Stimulated activated CD8-positive, alpha-beta memory T cell treated with anti-CD3 and anti-CD28 coated beads, Interleukin-4, amount 100 ng/mL, for 1 hour (primary cell): ENCODE results near the gene TNFSF12.
A peak's percentile ranks its signal among the peaks of the same experiment; 100 is the strongest.
"Not testable (repeated sequence)": the region's sequence is repeated elsewhere in the genome, so short reads cannot be mapped to it uniquely, and the experiment has no call there.

Experiments used
- DNase-seq, 2 donors: peaks; one replicate each; pipeline ENCODE4 v3.0.0-alpha.2; 2020; ENCODE audit warnings: low read depth in 2 of 2, low spot score in 1 of 2

TNFSF12 gene

DNA sequence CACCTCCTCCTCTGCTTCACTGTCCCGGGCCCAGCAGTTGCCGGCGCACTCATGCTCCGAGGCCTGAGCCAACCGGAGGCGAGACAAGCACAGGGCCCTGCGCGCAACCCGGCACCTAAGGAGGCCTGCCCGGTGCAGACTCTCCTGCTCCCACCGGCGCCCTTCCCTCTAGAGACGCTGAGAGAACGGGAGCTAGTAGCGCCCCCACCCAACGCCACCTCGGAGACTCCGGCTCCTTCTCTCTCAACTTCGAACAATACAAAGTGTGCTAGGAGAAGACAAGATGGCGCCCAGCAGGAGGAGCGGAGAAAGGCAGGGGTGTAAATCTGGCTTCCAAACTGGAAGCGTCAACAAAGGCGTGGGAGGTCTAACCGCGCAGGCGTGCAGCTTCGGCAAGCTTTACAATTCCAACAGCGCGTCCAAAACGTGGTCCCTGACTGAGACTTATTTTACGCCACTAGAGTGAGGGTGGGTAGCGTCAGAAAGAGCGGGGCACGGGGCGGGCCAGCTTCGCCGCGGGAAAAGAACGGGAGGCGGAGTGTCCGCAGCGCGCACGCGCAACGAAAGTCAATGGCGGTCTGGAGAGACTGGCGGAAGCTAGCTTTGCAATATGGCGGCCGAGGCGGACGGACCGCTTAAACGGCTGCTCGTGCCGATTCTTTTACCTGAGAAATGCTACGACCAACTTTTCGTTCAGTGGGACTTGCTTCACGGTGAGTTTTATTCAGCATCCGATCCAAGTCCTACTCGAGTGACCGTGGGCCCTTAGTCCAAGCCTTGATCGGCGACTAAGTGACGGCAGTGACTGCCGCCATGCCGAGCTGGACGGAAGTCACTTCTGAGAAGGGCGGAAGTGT lies 34.6 kb downstream of the TNFSF12 start, which contains the start of gene MPDU1:
TSS of gene MPDU1 (plus strand) at position 600 of the 857 bp plus-strand sequence. CDS start at position 611, 11 bp downstream.
- DNase-seq: peak; percentile 86 to 89

DNA sequence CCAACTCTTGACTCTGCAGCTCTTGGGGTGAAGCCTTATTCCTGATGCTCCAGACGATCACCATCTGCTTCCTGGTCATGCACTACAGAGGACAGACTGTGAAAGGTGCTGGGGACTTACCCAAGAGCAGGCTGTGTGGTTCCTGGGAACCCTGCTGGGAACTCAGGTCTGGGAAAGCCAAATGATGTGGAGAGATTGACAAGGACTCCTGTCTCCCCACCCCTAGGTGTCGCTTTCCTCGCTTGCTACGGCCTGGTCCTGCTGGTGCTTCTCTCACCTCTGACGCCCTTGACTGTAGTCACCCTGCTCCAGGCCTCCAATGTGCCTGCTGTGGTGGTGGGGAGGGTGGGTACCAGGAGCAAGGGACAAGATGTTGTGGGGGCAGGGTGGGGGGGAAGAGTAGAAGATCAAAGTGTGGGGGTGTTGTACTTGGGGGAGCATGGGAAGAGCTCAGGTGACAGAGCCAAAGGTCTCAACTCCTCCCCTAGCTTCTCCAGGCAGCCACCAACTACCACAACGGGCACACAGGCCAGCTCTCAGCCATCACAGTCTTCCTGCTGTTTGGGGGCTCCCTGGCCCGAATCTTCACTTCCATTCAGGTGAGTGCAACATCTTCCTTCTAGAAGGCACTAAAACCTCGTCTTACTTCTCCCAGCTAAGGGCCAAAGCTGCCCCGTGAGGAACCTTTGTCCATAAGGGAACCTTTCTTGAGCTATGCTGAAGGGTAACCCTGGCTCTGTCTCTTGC lies 38.0 kb downstream of the TNFSF12 start:
- DNase-seq: no peak

GRCh38 chr17:7587420-7588151 lies 38.7 kb downstream of the TNFSF12 start:
- DNase-seq: no peak

DNA sequence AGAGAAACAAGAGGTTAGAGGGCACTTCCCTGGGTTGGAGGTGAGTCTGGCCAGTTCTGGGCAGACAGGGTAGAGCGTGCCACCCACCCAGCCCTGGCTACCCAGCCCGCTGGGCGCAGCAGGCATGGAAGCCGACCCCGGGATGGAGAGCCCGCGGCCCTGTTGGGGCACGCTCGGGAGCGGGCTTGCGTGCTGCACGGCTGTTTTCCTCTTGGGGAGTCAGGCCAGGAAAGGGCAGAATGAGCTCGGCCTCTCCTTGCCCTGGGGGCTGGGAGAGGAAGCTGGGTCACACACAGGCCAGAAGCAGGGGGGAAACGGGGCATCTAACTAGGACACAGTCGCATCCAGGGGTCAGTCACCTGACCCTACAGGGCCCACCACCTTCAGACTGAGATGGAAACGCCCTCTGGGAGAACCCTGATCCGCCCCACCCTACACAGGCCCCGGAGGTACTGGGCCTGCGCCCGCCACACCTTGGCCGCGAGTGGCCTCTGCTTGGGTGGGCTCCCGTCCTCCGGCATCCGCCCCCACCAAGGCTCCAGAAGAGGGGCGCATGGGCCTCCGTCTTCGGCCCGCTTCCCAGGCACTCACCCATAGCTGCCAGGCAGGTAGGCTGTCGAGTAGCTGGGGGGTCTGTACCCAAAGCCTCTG lies 39.8 kb downstream of the TNFSF12 start:
- DNase-seq: no peak

GRCh38 chr17:7589204-7589868 lies 40.5 kb downstream of the TNFSF12 start:
- peak in 1 of 2 donors; percentile 43 for DNase-seq

GRCh38 chr17:7589891-7590691 lies 41.2 kb downstream of the TNFSF12 start, which contains the start of gene SOX15:
Gene SOX15 (minus strand): TSS chr17:7590094. CDS start chr17:7589676, 418 bp downstream.
- no peak for DNase-seq

GRCh38 chr17:7590743-7591142 lies 41.9 kb downstream of the TNFSF12 start:
- no peak for DNase-seq

DNA sequence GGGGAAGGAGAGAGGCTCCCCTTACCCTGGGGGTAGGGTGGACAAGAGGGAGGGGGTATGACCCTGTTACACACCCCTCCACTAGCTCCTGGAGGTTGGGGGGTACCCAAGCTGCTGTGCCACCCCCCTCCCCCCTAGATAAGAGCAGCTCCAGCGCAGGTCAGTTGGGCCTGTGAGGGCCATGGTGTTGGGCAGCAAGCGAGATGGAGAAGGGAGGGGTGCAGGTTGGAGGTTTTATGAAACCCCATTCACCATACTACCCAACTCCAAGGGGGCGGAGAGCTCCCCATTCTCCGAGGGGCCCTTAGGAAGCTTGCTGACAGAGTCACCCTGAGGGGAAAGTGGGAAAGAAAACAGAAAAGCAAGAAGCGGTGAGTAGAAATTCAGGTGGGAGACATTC lies 42.7 kb downstream of the TNFSF12 start:
- no peak for DNase-seq

DNA sequence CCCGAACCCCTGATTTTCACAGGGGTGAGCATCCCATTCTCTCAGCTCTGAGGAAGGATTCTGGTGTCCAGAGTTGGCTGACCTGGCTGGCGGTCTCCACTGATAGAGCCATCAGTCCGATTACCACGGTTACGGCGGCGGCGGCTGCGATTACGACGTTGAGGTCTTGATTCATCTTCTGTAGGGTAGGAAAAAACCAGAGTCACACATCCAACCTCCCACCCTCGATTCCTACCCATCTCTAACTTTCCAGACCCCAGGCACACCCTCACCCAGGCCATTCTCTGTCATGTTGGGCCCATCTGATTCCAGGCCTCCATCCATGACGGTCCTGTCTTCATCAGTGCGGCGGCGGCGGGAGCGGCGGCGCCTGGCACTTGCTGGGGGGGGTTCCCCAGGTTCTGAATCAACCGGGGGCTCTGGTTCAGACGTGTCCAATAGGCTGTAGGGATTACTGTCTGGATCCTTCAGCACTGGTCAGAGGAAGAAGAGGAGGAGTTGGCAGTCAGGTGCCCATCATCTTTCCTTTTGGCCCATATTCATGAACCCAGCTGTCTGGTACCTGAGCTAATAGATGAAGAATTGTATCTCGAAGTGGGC lies 43.7 kb downstream of the TNFSF12 start:
- no peak for DNase-seq

- no peak for DNase-seq
These were observed 44.4 kb downstream of the TNFSF12 start for GRCh38 chr17:7593296-7593695.

DNA sequence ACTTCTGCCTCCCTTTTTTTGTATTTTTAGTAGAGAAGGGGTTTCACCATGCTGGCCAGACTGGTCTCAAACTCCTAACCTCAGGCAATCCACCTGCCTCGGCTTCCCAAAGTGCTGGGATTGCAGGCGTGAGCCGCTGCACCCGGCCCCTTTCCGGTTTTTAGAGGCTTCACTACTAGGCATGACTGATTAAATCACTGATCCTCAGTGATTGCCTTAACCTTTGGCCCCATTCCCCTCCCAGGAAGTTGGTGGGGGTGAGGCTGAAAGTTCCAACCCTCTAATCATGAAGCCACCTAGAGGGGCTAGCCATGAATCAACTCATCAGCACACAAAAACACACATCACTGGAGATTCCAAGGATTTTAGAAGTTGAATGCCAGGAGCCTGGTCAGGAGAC lies 48.7 kb downstream of the TNFSF12 start:
- DNase-seq: not testable (repeated sequence)

GRCh38 chr17:7606280-7606679 lies 57.4 kb downstream of the TNFSF12 start:
- no peak for DNase-seq
